PC-3 (cell line): ENCODE measurements around the gene SRRT. TPM values are rescaled to one million over a fixed set of nuclear protein-coding genes. Genes with fewer than 3 reads are reported as not detected.

Experiments used
- ATAC-seq: fragments of 200-7000 bp; cut with Tn5 transposase; 2 replicates; pipeline ENCODE4 v1.9.1; 2020; ENCODE audit warnings: mild to moderate bottlenecking, moderate library complexity
- BruUV-seq: library from RNA; stranded (reverse); fragments of 400-500 nt; replicated peaks from 2 replicates; lab custom pipeline; 2021; lab: Mats Ljungman, UMichigan
- CTCF ChIA-PET: fragments of 300-600 bp; sonication (Branson Sonifier 250); formaldehyde crosslinking; loops from one replicate; lab custom pipeline; 2022; ENCODE audit warnings: antibody characterized with exemption; lab: Charles Lee
- POLR2A ChIA-PET: fragments of 300-600 bp; sonication (Branson Sonifier 250); formaldehyde crosslinking; loops from one replicate; lab custom pipeline; 2022; ENCODE audit warnings: antibody characterized with exemption; ENCODE audit not compliant: unreplicated experiment; lab: Charles Lee
- DNase-seq: peaks from one replicate; pipeline ENCODE4 v3.0.0-alpha.2; 2015
- H2AFZ ChIP-seq: fragments of 300-600 bp; sonication (generic); 2 replicates; pipeline ENCODE4 v1.6.0; 2016; ENCODE audit warnings: antibody characterized with exemption, low read length
- H3F3A ChIP-seq: fragments of 300-600 bp; sonication (generic); one replicate; pipeline ENCODE4 v1.6.0; 2017; ENCODE audit warnings: antibody characterized with exemption, low read length, control low read depth, mild to moderate bottlenecking; ENCODE audit not compliant: unreplicated experiment
- H3K27ac ChIP-seq: fragments of 300-600 bp; sonication (generic); 2 replicates; pipeline ENCODE4 v1.5.1; 2016; ENCODE audit warnings: mild to moderate bottlenecking, low read length
- H3K27me3 ChIP-seq: fragments of 300-600 bp; sonication (generic); 2 replicates; pipeline ENCODE4 v1.6.1; 2016; ENCODE audit warnings: low read length, mixed read lengths
- H3K36me3 ChIP-seq: fragments of 300-600 bp; sonication (generic); 2 replicates; pipeline ENCODE4 v1.6.1; 2016; ENCODE audit warnings: low read depth, mixed run types, low read length, mixed read lengths
- H3K4me1 ChIP-seq: fragments of 300-600 bp; sonication (generic); 2 replicates; pipeline ENCODE4 v1.5.1; 2016; ENCODE audit warnings: low read length; ENCODE audit not compliant: insufficient read depth
- H3K4me2 ChIP-seq: fragments of 300-600 bp; sonication (generic); 2 replicates; pipeline ENCODE4 v1.6.0; 2016; ENCODE audit warnings: low read length
- H3K4me3 ChIP-seq: fragments of 300-600 bp; sonication (generic); 2 replicates; pipeline ENCODE4 v1.5.1; 2016; ENCODE audit warnings: mild to moderate bottlenecking, low read length, mixed read lengths
- H3K79me2 ChIP-seq: fragments of 300-600 bp; sonication (generic); 2 replicates; pipeline ENCODE4 v1.6.1; 2017; ENCODE audit warnings: low read length, mixed read lengths
- H3K9ac ChIP-seq: fragments of 300-600 bp; sonication (generic); 2 replicates; pipeline ENCODE4 v1.6.0; 2016; ENCODE audit warnings: mild to moderate bottlenecking, low read length
- H3K9me2 ChIP-seq: fragments of 300-600 bp; sonication (generic); replicated peaks from 2 replicates; pipeline ENCODE4 v1.6.1; 2016; ENCODE audit warnings: mixed run types, low read length, mixed read lengths
- H3K9me3 ChIP-seq: fragments of 300-600 bp; sonication (generic); 2 replicates; pipeline ENCODE4 v1.6.1; 2016; ENCODE audit warnings: low read length, mixed read lengths
- H4K20me1 ChIP-seq: fragments of 300-600 bp; sonication (generic); 2 replicates; pipeline ENCODE4 v1.6.1; 2016; ENCODE audit warnings: low read length, mixed read lengths
- EZH2 ChIP-seq: fragments of 300-600 bp; sonication (generic); IDR thresholded peaks from one replicate; pipeline ENCODE4 v1.6.1; 2017; ENCODE audit warnings: antibody characterized with exemption, mild to moderate bottlenecking, low read length; ENCODE audit not compliant: unreplicated experiment
- EZH2phosphoT487 ChIP-seq: fragments of 300-600 bp; sonication (generic); IDR thresholded peaks from 2 replicates; pipeline ENCODE4 v1.6.1; 2018; ENCODE audit warnings: mild to moderate bottlenecking, antibody characterized with exemption, low read length, borderline replicate concordance
- intact Hi-C: fragments of 100-400 bp; cut with micrococcal nuclease; formaldehyde crosslinking; loops from 2 replicates; pipeline ENCODE4 v1.9.0; 2023
- total RNA-seq: library from RNA; depleted of rRNA; stranded (reverse); fragments of >200 nt; gene quantifications from 2 replicates; pipeline ENCODE4 v1.2.3, GENCODE V29; 2014
- TF ChIP-seq, protein P1 (sequence below): fragments of 300-600 bp; sonication (generic); conservative IDR thresholded peaks from 2 replicates; pipeline ENCODE4 v1.5.1; 2017; ENCODE audit warnings: antibody characterized with exemption, low read depth, mild to moderate bottlenecking, low read length

SRRT gene
- total RNA-seq, 1 experiment from 2014 or later = 177 TPM

DNA sequence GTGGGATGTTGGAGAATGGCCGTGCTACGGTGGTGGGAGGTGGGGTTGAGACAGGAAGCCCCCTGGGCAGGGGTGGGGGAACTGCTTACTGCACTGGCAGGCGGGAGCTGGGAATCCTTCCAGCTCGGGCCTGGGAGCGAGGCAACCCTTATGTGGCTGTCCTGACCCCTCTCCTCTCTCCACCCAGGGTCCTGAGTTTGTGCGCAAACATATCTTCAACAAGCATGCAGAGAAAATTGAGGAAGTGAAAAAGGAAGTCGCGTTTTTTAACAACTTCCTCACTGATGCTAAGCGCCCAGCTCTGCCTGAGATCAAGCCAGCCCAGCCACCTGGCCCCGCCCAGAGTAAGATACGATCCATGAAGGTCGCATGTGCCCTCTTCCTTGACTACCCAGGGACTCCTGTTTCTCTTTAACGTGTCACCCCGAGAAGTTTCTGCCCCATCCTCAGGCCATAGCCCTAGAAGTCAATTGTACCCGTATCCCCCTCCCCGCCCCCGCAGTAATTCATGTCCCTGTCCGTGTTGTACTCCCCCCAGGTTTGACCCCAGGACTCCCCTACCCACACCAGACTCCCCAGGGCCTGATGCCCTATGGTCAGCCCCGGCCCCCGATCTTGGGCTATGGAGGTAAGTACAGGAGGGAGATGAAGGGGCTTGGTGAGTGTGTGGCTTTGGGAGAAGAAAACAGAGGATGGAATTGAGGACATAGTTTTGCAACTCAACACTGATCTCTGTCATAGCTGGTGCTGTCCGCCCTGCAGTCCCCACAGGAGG lies 12.8 kb downstream of the SRRT start:
- Histone ChIP-seq H3K9me3 (no peaks in the 10 kb centered on the region), H3K36me3 (peaks cover 50% of the 10 kb centered on the region), H3K4me3 (peak overlapping the region; percentile 81; the same call in 1 of the 2 replicates), H2AFZ (no peak overlapping the region), H3K27ac (no peak overlapping the region), H3K9me2 (no peaks in the 10 kb centered on the region), H3K4me2 (peak overlapping the region; percentile 97), H3K9ac (no peak overlapping the region), H3K4me1 (peaks cover 37% of the 10 kb centered on the region), H3K79me2 (peaks cover 33% of the 10 kb centered on the region), H3F3A (no peaks in the 10 kb centered on the region), H4K20me1 (no peaks in the 10 kb centered on the region), H3K27me3 (no peaks in the 10 kb centered on the region)
- TF ChIP-seq EZH2phosphoT487 = no peak
- TF ChIP-seq, protein P1, sequence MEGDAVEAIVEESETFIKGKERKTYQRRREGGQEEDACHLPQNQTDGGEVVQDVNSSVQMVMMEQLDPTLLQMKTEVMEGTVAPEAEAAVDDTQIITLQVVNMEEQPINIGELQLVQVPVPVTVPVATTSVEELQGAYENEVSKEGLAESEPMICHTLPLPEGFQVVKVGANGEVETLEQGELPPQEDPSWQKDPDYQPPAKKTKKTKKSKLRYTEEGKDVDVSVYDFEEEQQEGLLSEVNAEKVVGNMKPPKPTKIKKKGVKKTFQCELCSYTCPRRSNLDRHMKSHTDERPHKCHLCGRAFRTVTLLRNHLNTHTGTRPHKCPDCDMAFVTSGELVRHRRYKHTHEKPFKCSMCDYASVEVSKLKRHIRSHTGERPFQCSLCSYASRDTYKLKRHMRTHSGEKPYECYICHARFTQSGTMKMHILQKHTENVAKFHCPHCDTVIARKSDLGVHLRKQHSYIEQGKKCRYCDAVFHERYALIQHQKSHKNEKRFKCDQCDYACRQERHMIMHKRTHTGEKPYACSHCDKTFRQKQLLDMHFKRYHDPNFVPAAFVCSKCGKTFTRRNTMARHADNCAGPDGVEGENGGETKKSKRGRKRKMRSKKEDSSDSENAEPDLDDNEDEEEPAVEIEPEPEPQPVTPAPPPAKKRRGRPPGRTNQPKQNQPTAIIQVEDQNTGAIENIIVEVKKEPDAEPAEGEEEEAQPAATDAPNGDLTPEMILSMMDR = no peak
- no peak for TF ChIP-seq EZH2
- CTCF ChIA-PET = no interaction called here
- TSS peak; percentile 46 for BruUV-seq
- DNase-seq = no peak
- ATAC-seq = no peak
- POLR2A ChIA-PET = no interaction called here
- intact Hi-C loops = no loop called here

DNA sequence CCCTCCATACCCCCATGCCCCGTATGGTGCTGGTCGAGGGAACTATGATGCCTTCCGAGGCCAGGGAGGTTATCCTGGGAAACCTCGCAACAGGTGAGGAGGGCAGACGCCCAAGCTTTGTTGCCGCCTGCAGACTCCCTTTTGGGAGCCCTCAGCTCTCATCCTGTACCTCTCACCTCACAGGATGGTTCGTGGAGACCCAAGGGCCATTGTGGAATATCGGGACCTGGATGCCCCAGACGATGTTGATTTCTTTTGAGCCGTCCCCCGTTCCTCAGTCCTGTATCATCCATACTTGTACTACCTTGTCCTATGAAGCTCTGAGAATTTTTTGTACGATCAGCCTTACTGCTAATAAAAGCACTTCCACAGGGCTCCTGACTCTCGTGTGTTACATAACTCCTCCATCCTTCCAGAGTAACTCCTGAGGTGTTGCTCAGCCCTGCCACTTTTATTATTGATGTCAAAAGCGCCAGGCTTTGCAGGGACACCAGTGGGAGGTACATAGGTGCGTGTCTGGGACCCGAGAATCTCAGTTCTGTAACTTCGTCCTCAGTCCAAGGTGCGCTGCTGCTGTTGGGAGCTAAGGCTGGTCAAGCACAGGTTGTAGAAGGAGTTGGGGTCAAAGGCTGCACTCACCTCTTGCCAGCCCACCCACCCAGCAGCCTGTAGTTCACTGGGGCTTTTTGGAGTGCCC lies 13.5 kb downstream of the SRRT start:
- H3K9me3 ChIP-seq = no peaks in the 10 kb centered on the region
- H3F3A ChIP-seq = no peaks in the 10 kb centered on the region
- no peak overlapping the region for H2AFZ ChIP-seq
- peak overlapping the region; percentile 99 for H3K9ac ChIP-seq
- no peaks in the 10 kb centered on the region for H3K9me2 ChIP-seq
- H4K20me1 ChIP-seq = no peaks in the 10 kb centered on the region
- BruUV-seq = TSS peak; percentile 46
- H3K4me2 ChIP-seq = peak overlapping the region; percentile 97
- no peaks in the 10 kb centered on the region for H3K27me3 ChIP-seq
- H3K79me2 ChIP-seq = peaks cover 33% of the 10 kb centered on the region
- CTCF ChIA-PET = no interaction called here
- DNase-seq (no peak), ATAC-seq (no peak)
- POLR2A ChIA-PET = interaction anchor here (1.8 kb wide), 1 partner anchor 13 kb away, joined by 39 read pairs; the partner anchor contains the start of gene SRRT
- peaks cover 37% of the 10 kb centered on the region for H3K4me1 ChIP-seq
- peak overlapping the region; percentile 81 for H3K4me3 ChIP-seq
- peaks cover 44% of the 10 kb centered on the region for H3K36me3 ChIP-seq
- intact Hi-C loops = no loop called here
- no peak for TF ChIP-seq EZH2phosphoT487
- TF ChIP-seq, protein P1 = no peak
- no peak for TF ChIP-seq EZH2
- peak overlapping the region; percentile 75 for H3K27ac ChIP-seq
